ENCODE data around the gene DNM3. TPM values are rescaled to one million over a fixed set of nuclear protein-coding genes. Genes with fewer than 3 reads are reported as not detected.

DNM3 gene
- total RNA-seq, 8 experiments from 2014 or later, result 6.1 to 29.1 (median 13.5) TPM

DNA sequence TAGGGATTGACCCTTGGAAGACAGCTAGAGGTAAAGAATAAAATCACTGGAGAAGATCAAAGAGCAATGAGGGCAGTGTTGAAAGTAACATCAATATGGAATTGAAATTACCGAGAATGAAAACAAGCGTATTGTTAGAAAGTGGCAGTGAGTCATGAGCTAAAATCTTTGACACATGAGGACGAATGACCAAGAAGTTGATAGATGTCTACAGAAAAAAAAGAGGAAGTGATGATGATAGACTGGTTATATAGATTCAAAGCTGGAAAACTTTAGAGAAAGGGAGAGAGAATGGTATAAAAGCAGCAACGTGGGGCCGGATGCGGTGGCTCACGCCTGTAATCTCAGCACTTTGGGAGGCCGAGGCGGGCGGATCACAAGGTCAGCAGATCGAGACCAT, 12.5 kb upstream of the DNM3 start:
- no peaks in the 10 kb centered on the region for H3K4me1 ChIP-seq (replicated peaks in 1 of 2)
- H3K27ac ChIP-seq, result no peak overlapping the region
- 84 to 100% (median 94%) methylated on average over 3 to 11 of the region's 11 CpGs for WGBS, 10 experiments
- ATAC-seq (replicated peaks in 6 of 8), result no peak
- in situ Hi-C loops (cut with MboI; ENCODE audit: low pct_unique_long_range_greater_than_20kb in 2 of 9, low sequenced_read_pairs in 9 of 9, unreplicated experiment in 9 of 9), result no loop called here
- H3K4me3 ChIP-seq, result no peak overlapping the region

DNA sequence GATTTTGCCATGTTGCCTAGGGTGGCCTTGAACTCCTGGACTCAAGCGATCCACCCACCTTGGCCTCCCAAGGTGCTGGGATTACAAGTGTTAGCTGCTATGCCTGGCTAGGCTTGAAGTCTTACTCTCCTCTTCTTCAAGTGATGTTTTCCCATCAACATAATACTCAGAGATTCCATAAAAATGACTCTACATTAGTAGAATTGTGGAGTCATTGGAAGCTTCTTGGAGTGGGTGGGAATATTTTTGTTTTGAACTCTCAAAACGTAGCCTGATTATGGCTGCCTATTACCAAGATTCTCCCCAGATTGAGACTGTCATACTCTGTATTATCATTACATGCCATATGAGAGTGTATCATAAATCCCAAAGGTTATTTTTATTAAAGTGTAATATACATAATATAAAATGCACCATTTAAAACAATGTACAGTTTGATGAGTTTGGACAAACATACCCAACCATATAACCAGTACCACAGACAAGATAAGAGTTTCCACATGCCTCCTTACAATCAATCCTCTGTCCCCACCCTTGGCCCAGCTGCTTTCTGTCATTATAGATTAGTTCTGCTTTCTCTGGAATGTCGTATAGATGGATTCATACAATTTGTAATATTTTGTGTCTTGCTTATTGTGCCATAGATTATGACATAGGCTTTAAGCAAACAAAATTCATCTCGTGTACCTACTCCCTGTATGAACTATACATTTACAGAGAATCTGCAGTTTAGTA, 8.0 kb upstream of the DNM3 start:
- in situ Hi-C loops (cut with MboI; ENCODE audit: low pct_unique_long_range_greater_than_20kb in 2 of 9, low sequenced_read_pairs in 9 of 9, unreplicated experiment in 9 of 9), result no loop called here
- Histone ChIP-seq H3K27ac (no peak overlapping the region), H3K4me3 (no peak overlapping the region), H3K4me1 (replicated peaks in 1 of 2) (no peaks in the 10 kb centered on the region)
- 6 to 82% (median 47%) methylated on average over 2 to 4 of the region's 4 CpGs for WGBS, 10 experiments
- peak in 1 of 8 experiments; percentile 15 for ATAC-seq (replicated peaks in 6 of 8)

DNA sequence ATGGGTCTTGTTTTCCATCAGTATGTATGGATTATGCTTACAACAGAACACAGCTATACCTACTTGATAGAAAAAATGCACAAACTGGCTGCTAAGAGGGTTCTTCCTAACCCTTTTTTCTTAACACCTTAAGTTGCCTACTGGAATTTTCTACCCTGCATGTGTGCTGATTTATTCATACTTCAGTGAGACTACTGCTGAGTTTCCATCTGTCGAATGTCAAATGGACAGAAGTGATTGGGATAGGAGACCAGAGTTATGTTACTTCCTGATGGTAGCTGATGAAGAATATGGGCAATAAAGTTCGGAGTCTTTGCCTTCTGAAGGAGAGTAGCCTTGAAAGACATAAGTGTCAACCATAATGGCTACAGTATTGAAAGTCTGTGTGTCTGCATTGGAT, 6.5 kb upstream of the DNM3 start:
- H3K4me3 ChIP-seq, result no peak overlapping the region
- 60 to 100% (median 82%) methylated on average over 1 to 2 of the region's 2 CpGs; no CpG with 5 or more reads in 1 of the 10 experiments for WGBS, 10 experiments
- ATAC-seq (replicated peaks in 6 of 8), result no peak
- in situ Hi-C loops (cut with MboI; ENCODE audit: low pct_unique_long_range_greater_than_20kb in 2 of 9, low sequenced_read_pairs in 9 of 9, unreplicated experiment in 9 of 9), result no loop called here
- H3K27ac ChIP-seq, result no peak overlapping the region
- H3K4me1 ChIP-seq (replicated peaks in 1 of 2), result no peaks in the 10 kb centered on the region

DNA sequence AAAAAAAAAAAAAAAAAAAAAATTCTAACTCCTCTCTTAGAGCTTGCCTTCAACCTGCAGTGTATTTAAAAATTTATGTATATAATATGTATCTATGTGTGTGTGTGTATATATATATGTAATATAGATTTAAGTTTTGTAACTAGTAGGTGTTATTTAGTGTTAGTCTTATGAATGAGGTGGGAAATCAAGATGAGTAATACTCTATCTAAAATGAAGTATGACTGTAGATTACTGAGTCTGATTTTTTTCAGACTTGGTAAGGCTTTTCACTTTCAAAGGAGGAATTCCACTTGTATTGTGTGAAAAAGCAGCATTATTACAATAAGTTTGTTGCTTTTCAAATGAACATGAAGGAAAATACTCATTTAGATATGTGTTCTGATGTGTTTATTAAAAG, 5.4 kb upstream of the DNM3 start:
- H3K4me1 ChIP-seq (replicated peaks in 1 of 2), result no peaks in the 10 kb centered on the region
- H3K27ac ChIP-seq, result no peak overlapping the region
- in situ Hi-C loops (cut with MboI; ENCODE audit: low pct_unique_long_range_greater_than_20kb in 2 of 9, low sequenced_read_pairs in 9 of 9, unreplicated experiment in 9 of 9), result no loop called here
- ATAC-seq (replicated peaks in 6 of 8), result no peak
- H3K4me3 ChIP-seq, result no peak overlapping the region

DNA sequence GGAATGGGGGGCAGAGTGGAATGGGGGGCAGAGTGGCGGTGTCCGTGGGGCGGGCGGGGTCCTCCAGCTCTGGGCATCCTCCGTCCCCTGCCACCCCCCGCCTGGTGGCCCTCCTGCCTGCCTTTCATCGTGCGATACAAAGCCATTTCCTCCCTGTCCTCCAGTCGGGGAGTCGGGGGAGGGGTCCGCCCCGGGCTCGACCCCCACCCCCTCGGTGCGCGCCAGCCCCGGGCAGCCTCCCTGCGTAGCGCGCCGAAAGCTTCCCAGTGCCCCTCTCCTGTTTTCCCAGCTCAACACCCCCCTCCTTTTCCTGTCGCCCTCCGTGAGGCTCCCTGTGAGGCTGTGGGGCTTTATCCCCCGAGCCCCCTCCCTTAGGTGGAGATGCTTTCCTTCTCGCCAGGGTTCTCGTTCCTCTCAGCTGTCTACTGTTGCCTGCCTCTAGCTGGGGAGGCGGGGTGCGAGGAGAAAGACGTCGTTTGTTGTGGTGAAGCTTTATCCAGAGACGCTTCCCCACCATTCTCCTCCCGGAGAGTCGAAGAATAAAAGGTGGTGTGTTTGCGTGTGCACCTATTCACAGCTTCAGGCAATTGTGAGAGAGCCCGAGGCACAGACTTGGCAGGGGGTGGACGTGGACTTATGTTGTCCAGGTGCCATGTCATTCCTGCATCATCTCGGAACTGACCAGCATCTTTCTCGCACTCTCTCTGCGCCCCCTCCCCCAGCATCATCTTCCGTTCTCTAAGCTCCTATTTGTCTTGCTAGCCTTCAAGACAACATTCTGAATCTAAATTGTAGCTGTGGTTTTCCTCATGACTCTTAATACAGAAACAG, 848 bp downstream of the DNM3 start:
- H3K27ac ChIP-seq, result peak overlapping the region; percentile 66 to 67
- ATAC-seq (replicated peaks in 6 of 8), result peak in 6 of 8 experiments; percentile 4 to 44 (median 32)
- 0 to 16% (median 5%) methylated on average over 1 to 16 of the region's 40 CpGs for WGBS, 10 experiments
- H3K4me3 ChIP-seq, result peak overlapping the region; percentile 73 to 96 (median 78)
- in situ Hi-C loops (cut with MboI; ENCODE audit: low pct_unique_long_range_greater_than_20kb in 2 of 9, low sequenced_read_pairs in 9 of 9, unreplicated experiment in 9 of 9), result no loop called here
- peaks cover 0 to 5% of the 10 kb centered on the region in 2 donors for H3K4me1 ChIP-seq (replicated peaks in 1 of 2)

DNA sequence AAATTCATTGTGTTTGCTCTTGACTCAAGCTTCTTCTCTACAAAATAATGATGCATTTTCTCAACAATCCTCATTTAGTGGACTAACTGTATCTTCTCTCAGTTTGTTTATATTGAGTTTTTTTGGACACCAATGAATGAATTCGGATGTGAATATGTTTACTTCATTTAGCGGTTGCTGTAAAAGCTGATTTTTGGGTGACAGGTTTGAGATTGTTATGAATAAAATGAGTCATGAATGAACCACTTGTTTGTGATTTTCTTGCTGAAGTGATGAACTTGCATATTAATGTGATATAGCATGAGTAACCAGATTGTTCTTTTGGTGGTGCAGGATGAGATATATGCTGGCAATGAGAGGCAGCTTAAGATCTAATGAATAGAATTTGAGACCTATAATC, 3.1 kb downstream of the DNM3 start:
- in situ Hi-C loops (cut with MboI; ENCODE audit: low pct_unique_long_range_greater_than_20kb in 2 of 9, low sequenced_read_pairs in 9 of 9, unreplicated experiment in 9 of 9), result no loop called here
- WGBS, 10 experiments, result 40 to 100% (median 89%) methylated on average over 1 to 2 of the region's 2 CpGs
- Histone ChIP-seq H3K27ac (no peak overlapping the region), H3K4me3 (no peak overlapping the region), H3K4me1 (replicated peaks in 1 of 2) (peaks cover 0 to 13% of the 10 kb centered on the region in 2 donors)
- no peak for ATAC-seq (replicated peaks in 6 of 8)

DNA sequence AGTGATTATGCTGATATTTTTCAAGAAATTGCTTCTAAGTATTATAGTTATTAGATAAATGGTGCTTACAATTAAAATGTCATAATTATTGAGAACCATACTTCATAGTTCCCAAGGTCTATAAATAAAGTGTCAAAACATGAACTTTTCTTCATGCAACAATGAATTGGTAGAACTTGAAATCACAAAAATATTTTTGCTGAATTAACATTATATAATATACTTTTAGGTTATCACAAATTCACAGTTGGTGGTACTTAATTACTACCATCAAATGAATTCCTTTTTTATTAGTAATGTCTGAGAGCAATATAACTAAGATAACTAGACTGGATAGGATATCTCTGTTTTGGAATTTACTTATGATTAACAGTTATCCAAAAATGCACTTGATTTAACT, 4.7 kb downstream of the DNM3 start:
- peaks cover 0 to 13% of the 10 kb centered on the region in 2 donors for H3K4me1 ChIP-seq (replicated peaks in 1 of 2)
- ATAC-seq (replicated peaks in 6 of 8), result no peak
- in situ Hi-C loops (cut with MboI; ENCODE audit: low pct_unique_long_range_greater_than_20kb in 2 of 9, low sequenced_read_pairs in 9 of 9, unreplicated experiment in 9 of 9), result no loop called here
- H3K27ac ChIP-seq, result no peak overlapping the region
- no peak overlapping the region for H3K4me3 ChIP-seq

DNA sequence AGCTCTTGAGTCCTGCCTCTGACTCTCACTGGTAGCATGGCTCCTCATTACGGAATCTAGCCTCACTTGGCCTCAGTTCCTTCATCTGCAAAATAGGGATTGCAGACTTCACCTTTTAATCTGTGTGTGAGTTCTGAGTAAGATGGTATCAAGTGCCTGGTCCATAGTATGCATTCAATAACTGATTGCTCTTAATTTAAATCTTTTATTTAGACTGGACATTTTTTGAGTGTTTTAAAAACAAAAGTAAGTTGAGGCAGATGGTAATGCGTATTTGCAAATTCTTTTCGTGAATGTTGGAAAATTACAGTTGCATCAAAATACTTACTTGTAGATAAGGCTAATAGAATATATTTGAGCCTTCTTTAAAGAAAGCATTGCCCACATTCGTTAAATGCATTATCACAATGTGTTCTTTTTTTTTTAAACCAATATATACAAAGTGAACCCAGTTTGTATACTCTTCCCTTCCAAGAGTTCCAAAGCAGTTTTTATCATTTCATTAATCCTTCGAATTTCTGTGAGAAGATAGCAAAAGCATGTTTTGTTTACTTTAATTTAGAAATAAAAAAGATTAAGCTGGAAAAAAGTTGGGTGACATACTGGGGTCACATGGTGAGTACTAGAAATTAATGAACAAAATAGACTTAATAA, 8.1 kb downstream of the DNM3 start:
- no peak overlapping the region for H3K27ac ChIP-seq
- in situ Hi-C loops (cut with MboI; ENCODE audit: low pct_unique_long_range_greater_than_20kb in 2 of 9, low sequenced_read_pairs in 9 of 9, unreplicated experiment in 9 of 9), result no loop called here
- no peak for ATAC-seq (replicated peaks in 6 of 8)
- H3K4me1 ChIP-seq (replicated peaks in 1 of 2), result peaks cover 0 to 8% of the 10 kb centered on the region in 2 donors
- no peak overlapping the region for H3K4me3 ChIP-seq
- 38 to 86% (median 70%) methylated on average over 1 to 5 of the region's 5 CpGs; no CpG with 5 or more reads in 1 of the 10 experiments for WGBS, 10 experiments

DNA sequence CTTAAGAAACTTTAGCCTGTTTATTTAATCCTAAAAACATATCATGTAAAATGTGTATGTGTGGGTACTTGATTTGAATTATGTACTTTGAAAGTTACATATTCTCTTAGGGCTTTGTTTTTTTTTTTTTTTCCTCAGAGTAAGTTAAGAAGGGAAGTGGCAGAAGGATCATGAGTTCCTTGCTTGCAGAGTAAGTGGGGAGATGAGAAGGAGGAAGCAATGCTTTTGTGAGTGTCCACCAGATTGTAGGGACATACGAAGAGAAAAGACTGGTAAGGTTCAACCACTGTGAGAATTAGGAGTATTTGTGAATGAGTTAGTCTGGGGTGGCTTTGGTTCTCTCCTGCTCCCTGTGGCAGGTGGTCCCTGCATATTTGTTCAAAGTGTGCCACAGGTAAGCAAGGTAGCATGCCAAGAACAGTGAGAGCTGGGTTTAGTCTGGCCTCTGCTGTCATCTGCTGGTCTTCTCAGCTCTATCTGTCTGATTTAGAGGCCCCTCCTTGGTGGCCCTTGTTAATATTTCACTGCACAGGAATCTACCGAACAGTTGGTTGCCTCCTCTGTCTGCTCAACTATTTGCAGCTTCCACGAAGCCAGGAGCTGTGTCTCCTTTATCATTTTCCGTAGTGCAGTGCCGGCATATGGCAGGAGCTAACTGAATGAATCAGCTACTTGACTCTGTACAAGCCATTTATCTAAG, 9.5 kb downstream of the DNM3 start:
- peak in 1 of 8 experiments; percentile 23 for ATAC-seq (replicated peaks in 6 of 8)
- in situ Hi-C loops (cut with MboI; ENCODE audit: low pct_unique_long_range_greater_than_20kb in 2 of 9, low sequenced_read_pairs in 9 of 9, unreplicated experiment in 9 of 9), result loop anchor here in 1 of 9 experiments (25.0 kb wide), 1 partner anchor 136 kb away; no protein-coding TSS in a partner anchor
- H3K27ac ChIP-seq, result no peak overlapping the region
- peaks cover 0 to 8% of the 10 kb centered on the region in 2 donors for H3K4me1 ChIP-seq (replicated peaks in 1 of 2)
- H3K4me3 ChIP-seq, result no peak overlapping the region
- WGBS, 10 experiments, result 57 to 100% (median 79%) methylated on average over 1 to 5 of the region's 5 CpGs; no CpG with 5 or more reads in 2 of the 10 experiments

DNA sequence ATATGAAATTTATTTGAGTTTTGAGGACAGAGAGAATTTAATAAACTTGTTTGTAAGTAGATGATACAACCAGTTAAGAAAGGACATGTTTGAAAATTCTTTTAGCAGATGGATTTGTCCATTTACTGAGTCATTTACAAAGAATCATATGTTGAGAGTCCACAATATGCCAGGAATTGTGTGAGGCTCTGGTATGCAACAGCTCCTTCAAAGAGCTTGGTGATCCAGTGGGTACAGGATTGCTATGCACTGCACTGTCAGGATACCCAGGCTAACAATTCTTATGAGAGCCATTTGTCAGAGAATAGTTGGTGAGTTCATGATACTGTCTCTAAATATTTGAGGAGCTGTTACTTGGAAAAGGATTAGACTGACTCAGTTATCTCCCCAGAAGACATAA, 11.0 kb downstream of the DNM3 start:
- in situ Hi-C loops (cut with MboI; ENCODE audit: low pct_unique_long_range_greater_than_20kb in 2 of 9, low sequenced_read_pairs in 9 of 9, unreplicated experiment in 9 of 9), result loop anchor here in 1 of 9 experiments (25.0 kb wide), 1 partner anchor 135 kb away; no protein-coding TSS in a partner anchor
- ATAC-seq (replicated peaks in 6 of 8), result peak in 3 of 8 experiments; percentile 35 to 80 (median 66)
- no peak overlapping the region for H3K27ac ChIP-seq
- H3K4me1 ChIP-seq (replicated peaks in 1 of 2), result peaks cover 0 to 8% of the 10 kb centered on the region in 2 donors
- H3K4me3 ChIP-seq, result no peak overlapping the region

DNA sequence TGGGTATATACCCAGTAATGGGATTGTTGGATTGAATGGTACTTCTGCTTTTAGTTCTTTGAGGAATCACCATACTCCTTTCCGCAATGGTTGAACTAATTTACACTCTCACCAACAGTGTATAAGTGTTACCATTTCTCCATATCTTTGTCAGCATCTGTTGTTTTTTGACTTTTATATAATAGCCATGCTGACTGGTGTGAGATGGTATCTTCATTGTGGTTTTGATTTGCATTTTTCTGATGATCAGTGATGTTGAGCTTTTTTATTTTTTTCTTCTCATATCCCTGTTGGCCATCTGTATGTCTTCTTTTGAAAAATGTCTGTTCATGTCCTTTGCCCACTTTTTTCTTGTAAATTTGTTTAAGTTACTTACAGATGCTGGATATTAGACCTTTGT, 14.1 kb downstream of the DNM3 start:
- in situ Hi-C loops (cut with MboI; ENCODE audit: low pct_unique_long_range_greater_than_20kb in 2 of 9, low sequenced_read_pairs in 9 of 9, unreplicated experiment in 9 of 9), result loop anchor here in 1 of 9 experiments (25.0 kb wide), 1 partner anchor 132 kb away; no protein-coding TSS in a partner anchor
- Histone ChIP-seq H3K4me3 (no peak overlapping the region), H3K27ac (no peak overlapping the region), H3K4me1 (replicated peaks in 1 of 2) (no peaks in the 10 kb centered on the region)
- no peak for ATAC-seq (replicated peaks in 6 of 8)
- 88 to 100% (median 94%) methylated on average over 1 of the region's 1 CpG; no CpG with 5 or more reads in 3 of the 10 experiments for WGBS, 10 experiments

DNA sequence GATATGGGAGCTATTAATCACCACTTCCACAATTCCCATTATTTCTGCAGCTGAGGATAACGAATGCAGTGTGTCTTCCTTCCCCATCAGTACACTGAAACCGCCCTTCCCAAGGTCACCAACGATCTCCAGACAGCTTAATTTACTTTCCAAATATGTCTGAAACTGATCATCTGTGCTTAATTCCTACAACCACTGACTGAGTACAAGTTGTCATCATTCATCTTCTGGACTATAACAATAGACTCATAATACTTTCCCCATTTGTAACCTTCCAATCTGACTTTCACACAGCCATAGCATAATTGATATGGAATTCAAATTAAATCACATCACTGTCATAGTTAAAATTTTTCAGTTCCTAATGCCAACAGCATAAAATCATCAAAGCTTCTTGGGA, 17.4 kb downstream of the DNM3 start:
- WGBS, 10 experiments, result 18 to 82% (median 66%) methylated on average over 1 to 3 of the region's 3 CpGs
- H3K27ac ChIP-seq, result no peak overlapping the region
- ATAC-seq (replicated peaks in 6 of 8), result no peak
- H3K4me3 ChIP-seq, result no peak overlapping the region
- in situ Hi-C loops (cut with MboI; ENCODE audit: low pct_unique_long_range_greater_than_20kb in 2 of 9, low sequenced_read_pairs in 9 of 9, unreplicated experiment in 9 of 9), result loop anchor here in 1 of 9 experiments (25.0 kb wide), 1 partner anchor 129 kb away; no protein-coding TSS in a partner anchor
- no peaks in the 10 kb centered on the region for H3K4me1 ChIP-seq (replicated peaks in 1 of 2)

All from motor neuron (in vitro differentiated cells).